ENCODE data around the gene SPAM1. TPM values are rescaled to one million over a fixed set of nuclear protein-coding genes. Genes with fewer than 3 reads are reported as not detected.

SPAM1 gene
- total RNA-seq, 4 donors from 2014 or later, result not detected

DNA sequence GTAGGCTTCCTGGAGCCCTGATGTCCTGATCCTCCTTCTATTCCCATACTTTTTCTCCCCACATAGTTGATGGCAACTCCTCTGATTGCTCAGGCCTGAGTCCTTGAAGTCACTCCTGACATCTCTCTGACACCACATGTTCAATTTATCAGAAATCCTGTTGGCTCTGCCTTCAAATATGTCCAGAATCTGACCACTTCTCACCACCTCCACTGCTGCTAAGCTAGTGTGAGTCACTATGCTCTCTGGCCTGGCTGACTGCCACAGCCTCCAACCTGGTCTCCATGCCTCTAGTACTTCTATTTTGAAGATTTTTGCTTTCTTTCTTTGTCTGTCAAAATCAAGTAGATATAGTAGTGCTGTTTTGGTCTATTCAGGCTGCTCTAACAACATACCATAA lies 54.8 kb downstream of the SPAM1 start:
- intact Hi-C loops (cut with DNase I), result no loop called here
- Histone ChIP-seq H3K9me3 (no peaks in the 10 kb centered on the region), H3K36me3 (no peaks in the 10 kb centered on the region), H3K4me3 (no peak overlapping the region), H3K27ac (replicated peaks in 1 of 4) (no peak overlapping the region), H3K4me1 (peaks cover 0 to 4% (median 0%) of the 10 kb centered on the region in 4 donors), H3K27me3 (no peaks in the 10 kb centered on the region)
- no peak for DNase-seq (ENCODE audit: extremely low spot score)
- TF ChIP-seq POLR2A (IDR thresholded peaks at IDR 0.05; ENCODE audit: low read depth), result no peak
- TF ChIP-seq POLR2AphosphoS5 (IDR thresholded peaks at IDR 0.05), result no peak
- TF ChIP-seq CTCF (IDR thresholded peaks at IDR 0.05), result no peak
- no peak for TF ChIP-seq EP300 (IDR thresholded peaks at IDR 0.05)

DNA sequence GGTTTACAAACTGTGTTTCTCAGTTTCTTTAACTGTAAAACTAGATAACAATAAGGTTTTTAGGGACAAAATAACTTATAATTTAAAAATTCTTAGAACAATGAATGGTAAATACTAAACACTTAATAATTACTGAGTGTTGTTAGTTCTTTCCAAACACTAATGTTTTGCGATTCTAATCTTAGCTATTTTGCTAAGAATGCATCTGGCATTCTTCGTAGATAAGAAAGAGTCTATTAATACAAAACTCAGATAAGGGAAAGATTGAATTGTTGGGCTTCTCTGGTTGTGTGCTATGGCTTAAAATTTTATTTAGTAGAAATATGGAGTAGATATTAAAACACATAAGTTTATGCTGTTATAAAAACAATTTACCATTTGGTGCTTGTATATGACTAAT lies 62.4 kb downstream of the SPAM1 start:
- Histone ChIP-seq H3K9me3 (no peaks in the 10 kb centered on the region), H3K4me3 (no peak overlapping the region), H3K27me3 (no peaks in the 10 kb centered on the region), H3K27ac (replicated peaks in 1 of 4) (no peak overlapping the region), H3K36me3 (no peaks in the 10 kb centered on the region), H3K4me1 (no peaks in the 10 kb centered on the region)
- intact Hi-C loops (cut with DNase I), result no loop called here
- 77% methylated on average over 2 of the region's 2 CpGs for WGBS
- no peak for DNase-seq (ENCODE audit: extremely low spot score)
- TF ChIP-seq EP300 (IDR thresholded peaks at IDR 0.05) (no peak), CTCF (IDR thresholded peaks at IDR 0.05) (no peak), POLR2A (IDR thresholded peaks at IDR 0.05; ENCODE audit: low read depth) (no peak), POLR2AphosphoS5 (IDR thresholded peaks at IDR 0.05) (no peak)

GRCh38 chr7:123992913-123993518 lies 68.0 kb downstream of the SPAM1 start:
- Histone ChIP-seq H3K36me3 (no peaks in the 10 kb centered on the region), H3K9me3 (no peaks in the 10 kb centered on the region), H3K4me3 (no peak overlapping the region), H3K27ac (replicated peaks in 1 of 4) (no peak overlapping the region), H3K27me3 (no peaks in the 10 kb centered on the region), H3K4me1 (peaks cover 0 to 7% (median 1%) of the 10 kb centered on the region in 4 donors)
- intact Hi-C loops (cut with DNase I), result no loop called here
- no peak for DNase-seq (ENCODE audit: extremely low spot score)
- TF ChIP-seq POLR2AphosphoS5 (IDR thresholded peaks at IDR 0.05), result no peak
- TF ChIP-seq EP300 (IDR thresholded peaks at IDR 0.05), result no peak
- TF ChIP-seq POLR2A (IDR thresholded peaks at IDR 0.05; ENCODE audit: low read depth), result no peak
- TF ChIP-seq CTCF (IDR thresholded peaks at IDR 0.05), result no peak
- whole genome bisulfite sequencing, result 84% methylated on average over 2 of the region's 2 CpGs

DNA sequence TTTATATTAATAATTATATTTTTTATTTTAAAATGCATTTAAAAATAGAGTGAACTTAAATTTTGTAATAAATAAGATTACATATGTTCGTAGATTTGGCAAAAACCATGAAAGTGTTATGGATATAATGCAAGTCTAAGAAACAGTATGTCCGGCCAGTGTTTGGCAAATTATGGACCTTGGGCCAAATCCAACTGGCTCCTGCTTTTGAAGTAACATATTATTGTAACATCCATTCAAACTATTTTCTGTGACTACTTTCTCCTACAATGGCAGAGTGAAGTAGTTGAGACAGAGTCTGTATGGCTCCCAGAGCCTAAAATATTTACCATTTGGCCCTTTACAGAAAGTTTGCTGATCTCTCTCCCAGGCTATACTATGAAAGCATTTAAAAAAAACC lies 69.0 kb downstream of the SPAM1 start:
- H3K27ac ChIP-seq (replicated peaks in 1 of 4), result no peak overlapping the region
- no peaks in the 10 kb centered on the region for H3K36me3 ChIP-seq
- no peaks in the 10 kb centered on the region for H3K9me3 ChIP-seq
- DNase-seq (ENCODE audit: extremely low spot score), result no peak
- TF ChIP-seq CTCF (IDR thresholded peaks at IDR 0.05) (no peak), POLR2AphosphoS5 (IDR thresholded peaks at IDR 0.05) (no peak), POLR2A (IDR thresholded peaks at IDR 0.05; ENCODE audit: low read depth) (no peak), EP300 (IDR thresholded peaks at IDR 0.05) (no peak)
- H3K4me1 ChIP-seq, result peaks cover 0 to 7% (median 1%) of the 10 kb centered on the region in 4 donors
- WGBS, result 54% methylated on average over 2 of the region's 2 CpGs
- intact Hi-C loops (cut with DNase I), result no loop called here
- no peaks in the 10 kb centered on the region for H3K27me3 ChIP-seq
- H3K4me3 ChIP-seq, result no peak overlapping the region

DNA sequence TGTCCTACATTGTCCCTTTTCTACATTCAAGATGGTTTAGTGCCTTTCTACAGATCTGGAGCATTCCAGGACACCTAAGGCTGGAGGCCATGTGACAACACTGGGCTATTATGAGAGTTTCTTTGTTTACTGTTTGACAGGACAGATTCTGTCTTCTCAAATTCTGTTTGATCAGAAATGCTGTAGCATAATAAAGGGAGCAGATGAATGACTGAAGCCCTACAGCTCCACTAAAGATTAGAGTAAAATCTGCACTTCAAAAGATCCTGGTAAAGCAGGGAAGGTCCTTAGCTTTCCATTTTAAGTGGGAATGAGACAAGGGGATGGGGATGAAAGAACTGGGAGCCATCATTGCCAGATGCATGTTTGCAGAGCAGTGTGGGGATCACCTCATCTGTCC lies 69.4 kb downstream of the SPAM1 start:
- no peak for TF ChIP-seq CTCF (IDR thresholded peaks at IDR 0.05)
- Histone ChIP-seq H3K9me3 (no peaks in the 10 kb centered on the region), H3K27me3 (no peaks in the 10 kb centered on the region), H3K4me1 (peaks cover 0 to 7% (median 1%) of the 10 kb centered on the region in 4 donors), H3K36me3 (no peaks in the 10 kb centered on the region), H3K4me3 (no peak overlapping the region), H3K27ac (replicated peaks in 1 of 4) (no peak overlapping the region)
- no peak for DNase-seq (ENCODE audit: extremely low spot score)
- intact Hi-C loops (cut with DNase I), result no loop called here
